Stimulated activated memory B cell treated with anti-CD40 and anti-IgM and Interleukin-4, amounts not matched to agents 10 μg/mL and 1 μg/mL and 100 μg/mL, for 72 hours (primary cell): ENCODE measurements around the gene TFPI.

Experiments
- ATAC-seq: fragments of 150-1000 bp; cut with Tn5 transposase; 2 replicates; pipeline ENCODE4 v1.10.0; 2021
- H3K27ac Mint-ChIP-seq: one replicate; pipeline ENCODE4 v1.8.0; 2022; ENCODE audit warnings: mild to moderate bottlenecking, mixed read lengths
- H3K27me3 Mint-ChIP-seq: one replicate; pipeline ENCODE4 v1.8.0; 2022; ENCODE audit warnings: mixed read lengths
- H3K36me3 Mint-ChIP-seq: one replicate; pipeline ENCODE4 v1.8.0; 2022; ENCODE audit warnings: mixed read lengths
- H3K4me1 Mint-ChIP-seq: one replicate; pipeline ENCODE4 v1.8.0; 2022; ENCODE audit warnings: mixed read lengths
- H3K4me3 Mint-ChIP-seq: one replicate; pipeline ENCODE4 v1.8.0; 2022; ENCODE audit warnings: mild to moderate bottlenecking, moderate library complexity, mixed read lengths
- H3K9me3 Mint-ChIP-seq: one replicate; pipeline ENCODE4 v1.8.0; 2022; ENCODE audit warnings: mixed read lengths

Gene TFPI

GRCh38 chr2:187506416-187506815, 47.8 kb downstream of the TFPI start:
- no peaks in the 10 kb centered on the region for H3K36me3 Mint-ChIP-seq
- no peak overlapping the region for H3K27ac Mint-ChIP-seq
- H3K9me3 Mint-ChIP-seq: no peaks in the 10 kb centered on the region
- ATAC-seq: no peak
- H3K27me3 Mint-ChIP-seq: no peaks in the 10 kb centered on the region
- H3K4me3 Mint-ChIP-seq: no peak overlapping the region
- no peaks in the 10 kb centered on the region for H3K4me1 Mint-ChIP-seq

- H3K9me3 Mint-ChIP-seq: no peaks in the 10 kb centered on the region
- no peaks in the 10 kb centered on the region for H3K27me3 Mint-ChIP-seq
- no peaks in the 10 kb centered on the region for H3K36me3 Mint-ChIP-seq
- H3K4me1 Mint-ChIP-seq: no peaks in the 10 kb centered on the region
- no peak overlapping the region for H3K4me3 Mint-ChIP-seq
- H3K27ac Mint-ChIP-seq: no peak overlapping the region
- ATAC-seq: no peak
Observed at GRCh38 chr2:187505065-187505672, 49.1 kb downstream of the TFPI start.

- H3K4me3 Mint-ChIP-seq: no peak overlapping the region
- H3K36me3 Mint-ChIP-seq: no peaks in the 10 kb centered on the region
- no peaks in the 10 kb centered on the region for H3K9me3 Mint-ChIP-seq
- no peak for ATAC-seq
- H3K27ac Mint-ChIP-seq: no peak overlapping the region
- no peaks in the 10 kb centered on the region for H3K27me3 Mint-ChIP-seq
- H3K4me1 Mint-ChIP-seq: no peaks in the 10 kb centered on the region
Observed at GRCh38 chr2:187504312-187504921, 49.8 kb downstream of the TFPI start.

GRCh38 chr2:187503700-187504099, 50.5 kb downstream of the TFPI start:
- Mint-ChIP-seq H3K4me1 (no peaks in the 10 kb centered on the region), H3K27ac (no peak overlapping the region), H3K9me3 (no peaks in the 10 kb centered on the region), H3K4me3 (no peak overlapping the region), H3K36me3 (no peaks in the 10 kb centered on the region), H3K27me3 (no peaks in the 10 kb centered on the region)
- no peak for ATAC-seq

GRCh38 chr2:187502467-187502866, 51.8 kb downstream of the TFPI start:
- Mint-ChIP-seq H3K9me3 (no peaks in the 10 kb centered on the region), H3K27me3 (no peaks in the 10 kb centered on the region), H3K27ac (no peak overlapping the region), H3K4me1 (no peaks in the 10 kb centered on the region), H3K4me3 (no peak overlapping the region), H3K36me3 (no peaks in the 10 kb centered on the region)
- no peak for ATAC-seq

GRCh38 chr2:187500585-187501359, 53.5 kb downstream of the TFPI start:
- no peaks in the 10 kb centered on the region for H3K9me3 Mint-ChIP-seq
- no peak overlapping the region for H3K27ac Mint-ChIP-seq
- H3K27me3 Mint-ChIP-seq: no peaks in the 10 kb centered on the region
- H3K36me3 Mint-ChIP-seq: no peaks in the 10 kb centered on the region
- no peaks in the 10 kb centered on the region for H3K4me1 Mint-ChIP-seq
- no peak overlapping the region for H3K4me3 Mint-ChIP-seq
- ATAC-seq: no peak

GRCh38 chr2:187499941-187500532, 54.2 kb downstream of the TFPI start:
- no peaks in the 10 kb centered on the region for H3K36me3 Mint-ChIP-seq
- no peaks in the 10 kb centered on the region for H3K9me3 Mint-ChIP-seq
- no peak overlapping the region for H3K27ac Mint-ChIP-seq
- H3K4me3 Mint-ChIP-seq: no peak overlapping the region
- ATAC-seq: no peak
- H3K4me1 Mint-ChIP-seq: no peaks in the 10 kb centered on the region
- H3K27me3 Mint-ChIP-seq: no peaks in the 10 kb centered on the region

- no peaks in the 10 kb centered on the region for H3K36me3 Mint-ChIP-seq
- H3K27ac Mint-ChIP-seq: no peak overlapping the region
- H3K9me3 Mint-ChIP-seq: peaks cover 6% of the 10 kb centered on the region
Observed at GRCh38 chr2:187497858-187498463, 56.3 kb downstream of the TFPI start.

GRCh38 chr2:187497140-187497539, 57.1 kb downstream of the TFPI start:
- no peaks in the 10 kb centered on the region for H3K4me1 Mint-ChIP-seq
- H3K27me3 Mint-ChIP-seq: no peaks in the 10 kb centered on the region
- H3K36me3 Mint-ChIP-seq: no peaks in the 10 kb centered on the region
- peaks cover 6% of the 10 kb centered on the region for H3K9me3 Mint-ChIP-seq
- no peak overlapping the region for H3K4me3 Mint-ChIP-seq
- H3K27ac Mint-ChIP-seq: no peak overlapping the region
- no peak for ATAC-seq

More at GRCh38 chr2:187497858-187498463, 56.3 kb downstream of the TFPI start:
- Mint-ChIP-seq H3K4me1 (no peaks in the 10 kb centered on the region), H3K4me3 (no peak overlapping the region), H3K27me3 (no peaks in the 10 kb centered on the region)
- no peak for ATAC-seq

- H3K4me3 Mint-ChIP-seq: no peak overlapping the region
- no peaks in the 10 kb centered on the region for H3K27me3 Mint-ChIP-seq
- peaks cover 6% of the 10 kb centered on the region for H3K9me3 Mint-ChIP-seq
- no peak for ATAC-seq
- H3K4me1 Mint-ChIP-seq: no peaks in the 10 kb centered on the region
- H3K36me3 Mint-ChIP-seq: no peaks in the 10 kb centered on the region
- no peak overlapping the region for H3K27ac Mint-ChIP-seq
Observed at GRCh38 chr2:187495324-187495723, 58.9 kb downstream of the TFPI start.

- Mint-ChIP-seq H3K4me3 (no peak overlapping the region), H3K36me3 (no peaks in the 10 kb centered on the region), H3K27ac (no peak overlapping the region), H3K9me3 (peaks cover 6% of the 10 kb centered on the region), H3K4me1 (no peaks in the 10 kb centered on the region), H3K27me3 (no peaks in the 10 kb centered on the region)
- ATAC-seq: no peak
Observed at GRCh38 chr2:187493877-187494568, 60.2 kb downstream of the TFPI start.

- Mint-ChIP-seq H3K4me1 (no peaks in the 10 kb centered on the region), H3K27me3 (no peaks in the 10 kb centered on the region), H3K9me3 (peaks cover 6% of the 10 kb centered on the region), H3K27ac (no peak overlapping the region), H3K36me3 (no peaks in the 10 kb centered on the region), H3K4me3 (no peak overlapping the region)
- ATAC-seq: no peak
Observed at GRCh38 chr2:187493180-187493579, 61.1 kb downstream of the TFPI start.

GRCh38 chr2:187486241-187486640, 68.0 kb downstream of the TFPI start:
- H3K9me3 Mint-ChIP-seq: no peaks in the 10 kb centered on the region
- H3K27me3 Mint-ChIP-seq: no peaks in the 10 kb centered on the region
- no peak overlapping the region for H3K27ac Mint-ChIP-seq
- H3K36me3 Mint-ChIP-seq: no peaks in the 10 kb centered on the region
- ATAC-seq: no peak
- H3K4me3 Mint-ChIP-seq: no peak overlapping the region
- no peaks in the 10 kb centered on the region for H3K4me1 Mint-ChIP-seq

- H3K4me3 Mint-ChIP-seq: no peak overlapping the region
- no peaks in the 10 kb centered on the region for H3K9me3 Mint-ChIP-seq
- H3K27ac Mint-ChIP-seq: no peak overlapping the region
- no peaks in the 10 kb centered on the region for H3K27me3 Mint-ChIP-seq
- no peaks in the 10 kb centered on the region for H3K36me3 Mint-ChIP-seq
- no peak for ATAC-seq
- H3K4me1 Mint-ChIP-seq: no peaks in the 10 kb centered on the region
Observed at GRCh38 chr2:187485523-187485922, 68.7 kb downstream of the TFPI start.

- no peak for ATAC-seq
- no peak overlapping the region for H3K27ac Mint-ChIP-seq
- H3K4me1 Mint-ChIP-seq: no peaks in the 10 kb centered on the region
- H3K9me3 Mint-ChIP-seq: no peaks in the 10 kb centered on the region
- H3K27me3 Mint-ChIP-seq: no peaks in the 10 kb centered on the region
- H3K36me3 Mint-ChIP-seq: no peaks in the 10 kb centered on the region
- no peak overlapping the region for H3K4me3 Mint-ChIP-seq
Observed at GRCh38 chr2:187483537-187483936, 70.7 kb downstream of the TFPI start.
